Loucy (cell line): ENCODE measurements around the gene TAC4.

ENCODE experiments used
- H2AFZ ChIP-seq: fragments of 200-600 bp; sonication (generic); 2 replicates; pipeline ENCODE4 v1.6.0; 2016; ENCODE audit warnings: antibody characterized with exemption, mild to moderate bottlenecking, low read length, moderate library complexity
- H3F3A ChIP-seq: fragments of 200-600 bp; 2 replicates; pipeline ENCODE4 v1.6.0; 2016; ENCODE audit warnings: antibody characterized with exemption, low read depth, mild to moderate bottlenecking
- H3K27me3 ChIP-seq: fragments of 200-600 bp; sonication (generic); 2 replicates; pipeline ENCODE4 v1.6.1; 2014; ENCODE audit warnings: low read length, mild to moderate bottlenecking; ENCODE audit not compliant: insufficient read depth, poor library complexity, severe bottlenecking
- H3K36me3 ChIP-seq: fragments of 200-600 bp; sonication (generic); 2 replicates; pipeline ENCODE4 v1.6.1; 2016; ENCODE audit warnings: low read length; ENCODE audit not compliant: insufficient read depth
- H3K4me1 ChIP-seq: fragments of 200-600 bp; sonication (generic); 2 replicates; pipeline ENCODE4 v1.5.1; 2014; ENCODE audit warnings: low read length, mild to moderate bottlenecking; ENCODE audit not compliant: insufficient read depth, poor library complexity, severe bottlenecking
- H3K4me2 ChIP-seq: fragments of 200-600 bp; sonication (generic); 2 replicates; pipeline ENCODE4 v1.6.0; 2014; ENCODE audit warnings: antibody characterized with exemption, low read length, low read depth, mild to moderate bottlenecking; ENCODE audit not compliant: poor library complexity, severe bottlenecking
- H3K4me3 ChIP-seq: fragments of 200-600 bp; sonication (generic); 2 replicates; pipeline ENCODE4 v1.5.1; 2014; ENCODE audit warnings: low read length, mild to moderate bottlenecking, mixed read lengths; ENCODE audit not compliant: poor library complexity, severe bottlenecking
- H3K79me2 ChIP-seq: fragments of 200-600 bp; sonication (generic); 2 replicates; pipeline ENCODE4 v1.6.1; 2014; ENCODE audit warnings: low read length; ENCODE audit not compliant: insufficient read depth
- H3K9ac ChIP-seq: fragments of 200-600 bp; sonication (generic); 2 replicates; pipeline ENCODE4 v1.6.0; 2014; ENCODE audit warnings: mild to moderate bottlenecking, low read depth, low read length, moderate library complexity; ENCODE audit not compliant: poor library complexity, severe bottlenecking
- H3K9me2 ChIP-seq: fragments of 200-600 bp; sonication (generic); replicated peaks from 2 replicates; pipeline ENCODE4 v1.6.1; 2016; ENCODE audit warnings: low read depth, low read length, mixed read lengths
- H3K9me3 ChIP-seq: fragments of 200-600 bp; sonication (generic); 2 replicates; pipeline ENCODE4 v1.6.1; 2014; ENCODE audit warnings: mild to moderate bottlenecking, antibody characterized with exemption, low read length, low read depth; ENCODE audit not compliant: insufficient read depth
- H4K20me1 ChIP-seq: fragments of 200-600 bp; sonication (generic); 2 replicates; pipeline ENCODE4 v1.6.0; 2014; ENCODE audit warnings: antibody characterized with exemption, low read length, mild to moderate bottlenecking; ENCODE audit not compliant: insufficient read depth, poor library complexity, severe bottlenecking
- CTCF ChIP-seq: fragments of 200-600 bp; sonication (generic); conservative IDR thresholded peaks from 2 replicates; pipeline ENCODE4 v1.5.1; 2014; ENCODE audit warnings: mild to moderate bottlenecking, antibody characterized with exemption, low read length
- EZH2phosphoT487 ChIP-seq: fragments of 200-600 bp; IDR thresholded peaks from 2 replicates; pipeline ENCODE4 v1.6.1; 2018; ENCODE audit warnings: antibody characterized with exemption, mild to moderate bottlenecking, moderate library complexity, borderline replicate concordance

TAC4 gene

GRCh38 chr17:49841548-49841947, 6.3 kb downstream of the TAC4 start:
- Histone ChIP-seq H3K9me3 (no peaks in the 10 kb centered on the region), H3K9ac (no peak overlapping the region), H3K27me3 (no peaks in the 10 kb centered on the region), H3F3A (no peaks in the 10 kb centered on the region), H3K4me3 (no peak overlapping the region), H3K4me2 (no peak overlapping the region), H2AFZ (no peak overlapping the region), H3K4me1 (peaks cover 41% of the 10 kb centered on the region), H4K20me1 (no peaks in the 10 kb centered on the region), H3K79me2 (no peaks in the 10 kb centered on the region), H3K36me3 (no peaks in the 10 kb centered on the region), H3K9me2 (no peaks in the 10 kb centered on the region)
- TF ChIP-seq EZH2phosphoT487 (no peak), CTCF (peak; percentile 48)

GRCh38 chr17:49839455-49839854, 8.4 kb downstream of the TAC4 start:
- no peaks in the 10 kb centered on the region for H3K9me3 ChIP-seq
- H3K4me3 ChIP-seq, result no peak overlapping the region
- H3K9me2 ChIP-seq, result no peaks in the 10 kb centered on the region
- H3K79me2 ChIP-seq, result no peaks in the 10 kb centered on the region; the same call in 1 of the 2 replicates
- no peaks in the 10 kb centered on the region for H3F3A ChIP-seq
- H3K4me1 ChIP-seq, result peaks cover 53% of the 10 kb centered on the region
- no peak for TF ChIP-seq EZH2phosphoT487
- TF ChIP-seq CTCF, result no peak
- no peak overlapping the region for H2AFZ ChIP-seq
- H4K20me1 ChIP-seq, result no peaks in the 10 kb centered on the region
- H3K9ac ChIP-seq, result peak overlapping the region; percentile 20
- H3K4me2 ChIP-seq, result peak overlapping the region; percentile 17
- peaks cover 3% of the 10 kb centered on the region; the same call in 1 of the 2 replicates for H3K36me3 ChIP-seq
- no peaks in the 10 kb centered on the region for H3K27me3 ChIP-seq

GRCh38 chr17:49836111-49837030, 11.5 kb downstream of the TAC4 start:
- Histone ChIP-seq H3K4me2 (peak overlapping the region; percentile 36), H3K9ac (peak overlapping the region; percentile 19)

More at GRCh38 chr17:49836111-49837030, 11.5 kb downstream of the TAC4 start:
- Histone ChIP-seq H2AFZ (no peak overlapping the region), H3K9me2 (no peaks in the 10 kb centered on the region), H3K9me3 (no peaks in the 10 kb centered on the region), H4K20me1 (no peaks in the 10 kb centered on the region), H3K4me1 (peaks cover 78% of the 10 kb centered on the region), H3K4me3 (no peak overlapping the region), H3F3A (peaks cover 6% of the 10 kb centered on the region; the same call in 1 of the 2 replicates), H3K27me3 (no peaks in the 10 kb centered on the region), H3K79me2 (no peaks in the 10 kb centered on the region; the same call in 1 of the 2 replicates), H3K36me3 (peaks cover 12% of the 10 kb centered on the region; the same call in 1 of the 2 replicates)
- TF ChIP-seq CTCF (no peak), EZH2phosphoT487 (no peak)
